Iris pigment epithelial cell (primary cell): Measurements from ENCODE around the gene GPR32.
"Not testable (repeated sequence)": the region's sequence is repeated elsewhere in the genome, so short reads cannot be mapped to it uniquely, and the experiment has no call there.

ENCODE experiments used
- DNase-seq: peaks from one replicate; pipeline ENCODE4 v3.0.0-alpha.2; 2011; ENCODE audit warnings: low read depth

Gene GPR32

GRCh38 chr19:50770164-50770563 lies at the start of gene GPR32:
Gene GPR32 (plus strand): TSS chr19:50770464. CDS start chr19:50770601, 137 bp downstream.
- DNase-seq = not testable (repeated sequence)

DNA sequence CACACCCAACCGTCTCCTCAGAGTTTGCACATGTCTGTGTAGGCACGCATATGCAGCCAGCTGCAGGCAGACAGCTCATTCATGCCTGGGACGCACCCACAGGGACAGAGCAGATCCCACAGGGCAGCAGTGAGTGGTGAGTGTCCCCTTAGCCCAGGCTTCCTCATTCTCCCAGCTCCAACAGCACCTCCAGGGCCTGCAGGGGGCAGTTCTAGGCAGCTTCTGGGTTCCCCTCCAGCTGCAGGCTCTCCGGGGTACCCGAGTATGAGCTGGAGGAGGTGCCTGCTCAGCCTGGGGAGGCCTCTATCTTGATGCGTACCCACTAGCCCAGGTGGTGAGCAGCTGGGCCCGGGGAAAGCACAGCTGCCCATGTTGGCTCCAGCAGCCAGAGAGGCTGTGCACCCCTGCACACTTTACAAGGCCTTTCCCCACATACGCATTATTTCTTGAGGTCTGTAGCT lies 49.3 kb upstream of the GPR32 start:
- no peak for DNase-seq

DNA sequence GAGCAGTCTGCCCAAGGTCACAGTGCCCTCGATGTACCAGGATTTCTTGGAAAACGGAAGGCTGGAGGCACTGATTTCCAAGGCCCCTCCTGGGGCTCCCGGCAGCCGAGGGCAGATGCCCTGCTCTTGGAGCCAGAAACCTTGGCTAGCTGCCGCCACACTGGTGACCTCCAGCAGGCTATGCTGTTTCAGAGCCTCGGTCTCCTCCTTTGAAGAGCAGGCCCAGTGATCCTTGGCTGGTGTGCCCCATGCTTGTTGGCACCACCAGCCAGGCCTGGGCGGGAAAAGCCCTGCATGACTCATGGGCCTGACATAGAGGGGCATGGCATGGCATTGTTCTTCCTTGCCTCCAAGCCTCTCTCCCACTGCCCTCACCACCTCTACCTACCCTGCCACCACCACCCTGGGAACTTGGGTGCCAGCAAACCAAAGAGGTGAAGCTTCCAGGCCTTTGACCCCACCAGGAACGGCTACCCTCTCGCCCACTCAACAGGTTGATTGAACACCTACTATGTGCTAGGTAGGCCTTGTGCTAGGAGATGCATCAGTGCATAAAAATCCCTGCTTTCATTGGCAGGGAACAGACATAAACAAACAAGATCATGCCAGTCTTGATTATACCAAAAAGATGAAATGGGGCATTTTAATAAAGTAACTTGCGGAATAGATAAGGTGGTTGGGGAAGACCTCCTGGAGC lies 48.7 kb upstream of the GPR32 start:
- no peak for DNase-seq

DNA sequence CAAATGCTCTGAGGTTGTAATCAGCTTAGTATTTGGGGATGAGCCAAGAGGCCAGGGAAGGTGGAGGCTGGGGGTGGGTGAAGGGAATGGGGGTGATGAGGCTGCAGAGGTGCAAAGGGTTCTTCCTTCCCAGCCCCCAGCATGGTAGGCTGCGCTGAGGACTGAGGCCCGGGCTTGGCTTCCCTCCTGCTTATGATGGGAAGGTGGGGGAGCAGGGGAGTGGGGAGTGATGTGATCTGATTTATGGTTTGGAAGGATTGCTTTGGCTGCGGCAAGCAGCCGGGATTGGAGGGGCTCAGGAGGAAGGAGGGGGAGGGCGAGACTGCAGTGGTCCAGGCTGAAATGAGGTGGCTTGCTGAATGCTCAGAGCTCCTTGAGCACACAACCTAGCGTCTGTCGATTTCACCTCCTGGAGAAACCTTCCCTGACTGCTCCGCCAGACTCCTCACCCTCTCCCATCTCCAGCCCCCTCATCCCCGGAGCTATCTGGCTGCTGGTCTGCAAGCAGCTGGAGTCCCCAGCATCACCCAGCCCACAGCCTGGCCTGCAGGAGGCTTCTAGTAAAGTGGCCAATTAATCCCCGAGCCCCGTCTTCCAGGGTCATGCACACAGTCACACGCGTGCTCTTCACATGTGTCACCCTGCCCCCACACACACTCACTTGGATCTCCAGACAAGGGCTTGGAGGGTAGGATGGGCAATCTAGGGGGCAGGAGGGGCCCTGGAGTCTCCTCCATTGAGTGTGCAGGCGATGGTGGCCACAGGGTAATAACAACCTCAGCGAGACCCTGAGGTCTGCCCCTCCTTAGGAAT lies 47.9 kb upstream of the GPR32 start:
- DNase-seq = no peak

GRCh38 chr19:50723069-50723468 lies 47.2 kb upstream of the GPR32 start, which contains the start of gene CLEC11A:
Gene CLEC11A (plus strand): TSS chr19:50723364. CDS start chr19:50723526, 162 bp downstream.
- peak; percentile 76 for DNase-seq

DNA sequence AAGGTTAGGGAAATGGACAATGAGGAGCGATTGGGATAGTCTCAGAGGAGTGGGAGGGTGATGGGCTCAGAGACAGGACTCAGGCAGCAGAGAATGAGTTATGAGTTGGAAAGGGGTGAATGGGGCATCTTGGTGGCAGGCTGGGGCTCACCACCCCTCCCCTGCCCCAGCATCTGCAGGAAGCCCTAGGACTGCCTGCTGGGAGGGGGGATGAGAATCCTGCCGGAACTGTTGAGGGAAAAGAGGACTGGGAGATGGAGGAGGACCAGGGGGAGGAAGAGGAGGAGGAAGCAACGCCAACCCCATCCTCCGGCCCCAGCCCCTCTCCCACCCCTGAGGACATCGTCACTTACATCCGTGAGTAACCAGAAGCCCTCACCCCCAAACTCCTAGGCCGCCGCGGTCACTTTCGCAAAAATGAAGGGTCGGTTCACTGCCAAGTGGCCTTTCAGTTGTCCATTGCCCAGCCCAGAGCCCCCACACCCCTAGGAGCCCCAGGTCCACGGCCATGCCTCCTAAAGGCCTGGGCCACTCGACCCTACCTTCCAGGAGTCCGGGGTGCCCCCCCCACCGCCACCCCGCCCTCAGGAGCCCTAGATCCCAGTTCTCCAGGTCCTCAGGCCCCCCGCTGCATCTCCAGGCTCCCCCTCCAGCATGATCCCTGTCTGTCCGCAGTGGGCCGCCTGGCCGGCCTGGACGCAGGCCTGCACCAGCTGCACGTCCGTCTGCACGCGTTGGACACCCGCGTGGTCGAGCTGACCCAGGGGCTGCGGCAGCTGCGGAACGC lies 46.3 kb upstream of the GPR32 start:
- no peak for DNase-seq

- DNase-seq = peak; percentile 99
These were observed 45.6 kb upstream of the GPR32 start for GRCh38 chr19:50724522-50725217.

- DNase-seq = no peak
These were observed 44.9 kb upstream of the GPR32 start for GRCh38 chr19:50725218-50725910.

GRCh38 chr19:50725911-50726230 lies 44.4 kb upstream of the GPR32 start:
- DNase-seq = no peak

GRCh38 chr19:50728084-50728737 lies 42.1 kb upstream of the GPR32 start:
- peak; percentile 92 for DNase-seq

- no peak for DNase-seq
These were observed 40.4 kb upstream of the GPR32 start for GRCh38 chr19:50729894-50730293.

DNA sequence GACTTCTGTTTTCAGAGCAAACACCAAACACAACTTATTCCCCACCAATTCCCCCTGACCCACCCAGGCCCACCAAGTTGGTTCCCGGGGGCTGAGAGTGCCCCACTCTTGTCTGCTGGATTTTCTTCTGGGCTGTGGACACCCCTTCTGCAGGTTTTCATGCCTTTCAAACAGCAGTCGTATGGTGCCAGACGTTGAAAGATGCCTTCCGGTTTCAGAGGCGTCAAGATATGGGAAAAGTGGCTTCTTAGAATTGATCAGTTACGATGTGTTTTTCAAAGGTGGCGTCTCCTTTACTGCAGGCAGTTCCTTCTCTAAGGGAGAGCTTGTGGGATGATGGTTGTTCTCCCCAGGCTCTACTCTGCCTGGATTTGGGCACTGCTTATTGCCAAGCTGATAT lies 34.4 kb upstream of the GPR32 start:
- no peak for DNase-seq

DNA sequence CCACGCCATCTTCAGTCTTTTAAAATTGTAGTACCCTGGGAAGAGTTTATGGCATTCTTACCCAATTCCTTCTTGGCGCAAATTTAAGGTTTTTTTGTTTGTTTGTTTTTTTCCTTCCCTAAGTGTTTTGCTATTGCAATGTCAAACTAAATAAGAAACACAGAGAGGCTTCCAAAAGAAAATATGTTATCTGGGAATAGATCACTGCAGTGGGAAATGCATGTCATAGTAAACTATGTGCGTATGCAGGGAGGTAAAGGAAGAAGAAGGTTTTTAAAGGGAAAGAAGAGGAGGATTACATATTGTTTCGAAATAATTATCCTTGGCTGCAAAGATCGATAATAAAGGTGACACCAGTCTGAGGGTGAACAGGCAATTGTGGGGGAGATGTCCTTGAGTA lies 33.9 kb upstream of the GPR32 start:
- no peak for DNase-seq

DNA sequence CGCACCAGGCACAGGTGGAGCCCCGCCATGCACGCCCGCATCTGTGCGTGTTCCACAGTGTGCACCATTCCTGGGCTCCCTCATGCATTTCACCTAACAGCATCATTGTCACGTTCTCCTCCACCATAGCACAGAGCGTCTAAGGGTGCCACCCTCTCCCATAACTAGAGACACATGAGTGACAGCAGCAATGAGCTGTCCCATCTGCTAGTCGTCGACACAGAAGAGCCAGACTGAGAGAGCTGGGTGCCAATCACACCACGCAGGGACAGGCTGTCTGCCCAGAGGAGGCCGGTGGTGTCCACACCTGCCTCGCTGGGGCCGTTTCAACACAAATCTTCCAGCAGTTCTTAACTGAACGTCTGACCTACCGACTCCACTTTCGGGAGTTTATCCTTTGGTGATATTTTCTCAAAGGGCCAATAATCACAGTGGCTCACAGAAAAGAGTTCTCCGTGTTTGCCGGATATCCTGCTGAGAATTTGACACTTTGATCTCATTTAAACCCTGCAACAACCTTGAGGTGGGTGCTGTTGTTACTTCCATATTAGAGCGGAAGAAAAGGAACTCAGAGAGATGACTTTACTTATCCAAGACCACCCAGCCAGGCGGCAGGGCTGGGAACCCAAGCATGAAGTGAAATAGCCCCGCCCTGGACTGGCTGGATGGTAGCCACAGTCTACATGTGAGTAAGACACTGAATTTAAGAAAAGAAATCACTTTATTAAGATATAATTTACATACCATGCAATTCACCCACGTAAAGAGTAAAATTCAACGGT lies 30.9 kb upstream of the GPR32 start:
- no peak for DNase-seq

GRCh38 chr19:50739914-50740426 lies 30.3 kb upstream of the GPR32 start:
- no peak for DNase-seq

- DNase-seq = no peak
These were observed 28.9 kb upstream of the GPR32 start for GRCh38 chr19:50741179-50741933.

DNA sequence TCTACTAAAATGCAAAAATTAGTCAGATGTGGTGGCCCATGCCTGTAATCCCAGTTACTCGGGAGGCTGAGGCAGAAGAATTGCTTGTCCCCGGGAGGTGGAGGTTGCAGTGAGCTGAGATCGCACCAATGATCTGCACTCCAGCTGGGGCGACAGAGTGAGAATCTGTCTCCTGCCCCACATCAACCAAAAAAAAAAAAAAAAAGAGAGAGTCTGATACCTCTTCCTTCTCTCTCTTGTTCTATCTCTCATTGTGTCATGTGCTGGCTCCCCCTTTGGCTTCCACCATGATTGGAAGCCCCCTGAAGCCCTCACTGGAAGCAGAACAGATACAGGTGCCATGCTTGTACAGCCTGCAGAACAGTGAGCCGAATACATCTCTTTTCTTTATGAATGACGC lies 26.7 kb upstream of the GPR32 start:
- no peak for DNase-seq

- DNase-seq = no peak
These were observed 25.0 kb upstream of the GPR32 start for GRCh38 chr19:50745221-50745620.

DNA sequence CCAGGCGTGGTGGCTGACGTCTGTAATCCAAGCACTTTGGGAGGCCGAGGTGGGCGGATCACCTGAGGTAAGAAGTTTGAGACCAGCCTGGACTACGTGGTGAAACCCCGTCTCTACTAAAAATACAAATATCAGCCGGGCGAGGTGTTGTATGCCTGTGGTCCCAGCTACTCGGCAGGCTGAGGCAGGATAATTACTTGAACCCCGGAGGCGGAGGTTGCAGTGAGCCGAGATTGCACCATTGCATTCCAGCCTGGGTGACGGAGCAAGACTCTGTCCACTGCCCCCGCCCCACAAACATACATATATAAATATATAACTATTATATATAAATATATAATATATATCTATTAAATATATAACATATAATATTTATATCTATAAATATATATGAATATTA lies 23.1 kb upstream of the GPR32 start:
- DNase-seq = not testable (repeated sequence)
